Lower leg skin (tissue), 4 donors: ENCODE results near the gene ADAMTSL2. TPM values are rescaled to one million over a fixed set of nuclear protein-coding genes. Genes with fewer than 3 reads are reported as not detected.

Source experiments
- DNase-seq, 2 donors: peaks; one replicate each; pipeline ENCODE4 v3.0.0-alpha.2; 2019; ENCODE audit warnings: low spot score in 2 of 2
- H3K4me3 ChIP-seq: fragments of 200-600 bp; sonication (generic); 2 replicates; pipeline ENCODE4 v1.5.1; 2017; ENCODE audit warnings: mild to moderate bottlenecking, low read depth; ENCODE audit not compliant: poor library complexity, severe bottlenecking
- POLR2A ChIP-seq, 2 donors: fragments of 450-650 bp; IDR thresholded peaks; one replicate each; pipeline ENCODE4 v1.6.1; 2016 to 2017; ENCODE audit warnings: antibody characterized with exemption in 2 of 2, mild to moderate bottlenecking in 1 of 2, moderate library complexity in 1 of 2
- WGBS, 2 donors: methylation state at CpG; one replicate each; pipeline ENCODE4 v1.1.5; 2018; 5-methylcytosine and 5-hydroxymethylcytosine counted together
- intact Hi-C: fragments of 100-400 bp; cut with DNase I; formaldehyde crosslinking; loops from one replicate; pipeline ENCODE4 v1.15.0; 2023; ENCODE audit warnings: low total_unique reads
- total RNA-seq, 4 donors: library from RNA; depleted of rRNA; stranded (reverse); fragments of >200 nt; gene quantifications; one replicate each; pipeline ENCODE4 v1.1.0, GENCODE V29; 2016
- TF ChIP-seq, protein P1 (sequence below), 3 donors: fragments of 450-650 bp; IDR thresholded peaks; one replicate each; pipeline ENCODE4 v1.5.1; 2016; ENCODE audit warnings: antibody characterized with exemption in 3 of 3, mild to moderate bottlenecking in 3 of 3, moderate library complexity in 2 of 3

Gene ADAMTSL2
- total RNA-seq, 4 donors from 2014 or later, result 0.08 to 1.5 (median 0.32) TPM; not detected in 1

GRCh38 chr9:133536080-133536479, 1.6 kb downstream of the ADAMTSL2 start:
- WGBS, 2 donors, result 77 to 87% methylated on average over 9 of the region's 11 CpGs
- intact Hi-C loops, result loop anchor here (10.0 kb wide), 1 partner anchor 189 kb away; no protein-coding TSS in a partner anchor
- no peak for DNase-seq
- H3K4me3 ChIP-seq, result no peak overlapping the region
- TF ChIP-seq POLR2A (IDR thresholded peaks at IDR 0.05), result no peak
- TF ChIP-seq, protein P1, sequence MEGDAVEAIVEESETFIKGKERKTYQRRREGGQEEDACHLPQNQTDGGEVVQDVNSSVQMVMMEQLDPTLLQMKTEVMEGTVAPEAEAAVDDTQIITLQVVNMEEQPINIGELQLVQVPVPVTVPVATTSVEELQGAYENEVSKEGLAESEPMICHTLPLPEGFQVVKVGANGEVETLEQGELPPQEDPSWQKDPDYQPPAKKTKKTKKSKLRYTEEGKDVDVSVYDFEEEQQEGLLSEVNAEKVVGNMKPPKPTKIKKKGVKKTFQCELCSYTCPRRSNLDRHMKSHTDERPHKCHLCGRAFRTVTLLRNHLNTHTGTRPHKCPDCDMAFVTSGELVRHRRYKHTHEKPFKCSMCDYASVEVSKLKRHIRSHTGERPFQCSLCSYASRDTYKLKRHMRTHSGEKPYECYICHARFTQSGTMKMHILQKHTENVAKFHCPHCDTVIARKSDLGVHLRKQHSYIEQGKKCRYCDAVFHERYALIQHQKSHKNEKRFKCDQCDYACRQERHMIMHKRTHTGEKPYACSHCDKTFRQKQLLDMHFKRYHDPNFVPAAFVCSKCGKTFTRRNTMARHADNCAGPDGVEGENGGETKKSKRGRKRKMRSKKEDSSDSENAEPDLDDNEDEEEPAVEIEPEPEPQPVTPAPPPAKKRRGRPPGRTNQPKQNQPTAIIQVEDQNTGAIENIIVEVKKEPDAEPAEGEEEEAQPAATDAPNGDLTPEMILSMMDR (IDR thresholded peaks at IDR 0.05), result no peak

DNA sequence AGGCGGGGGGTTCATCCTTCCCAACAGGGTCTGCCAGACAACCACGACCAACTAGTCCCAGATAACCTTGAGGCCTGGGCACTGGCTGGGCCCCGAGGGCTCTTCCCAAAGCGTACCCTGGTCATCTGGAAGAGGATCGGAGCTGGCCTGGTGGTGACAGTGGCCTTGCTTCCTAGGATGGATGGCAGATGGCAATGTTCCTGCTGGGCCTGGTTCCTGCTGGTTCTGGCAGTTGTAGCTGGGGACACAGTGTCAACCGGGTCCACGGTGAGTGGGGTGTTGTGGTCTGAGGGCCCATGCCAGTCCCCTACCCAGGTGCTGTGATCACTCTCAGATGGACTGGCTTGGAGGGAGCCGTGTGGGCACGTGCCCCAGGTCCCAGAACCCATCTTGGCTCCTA, 2.0 kb downstream of the ADAMTSL2 start:
- 89 to 90% methylated on average over 6 to 9 of the region's 9 CpGs for WGBS, 2 donors
- DNase-seq, result no peak
- no peak for TF ChIP-seq POLR2A (IDR thresholded peaks at IDR 0.05)
- TF ChIP-seq, protein P1 (IDR thresholded peaks at IDR 0.05), result no peak
- intact Hi-C loops, result loop anchor here (10.0 kb wide), 1 partner anchor 188 kb away; no protein-coding TSS in a partner anchor
- no peak overlapping the region for H3K4me3 ChIP-seq

- no peak for DNase-seq
- 88 to 92% methylated on average over 13 to 15 of the region's 16 CpGs for WGBS, 2 donors
- H3K4me3 ChIP-seq, result no peak overlapping the region
- TF ChIP-seq, protein P1 (IDR thresholded peaks at IDR 0.05), result no peak
- TF ChIP-seq POLR2A (IDR thresholded peaks at IDR 0.05), result no peak
- intact Hi-C loops, result loop anchor here (10.0 kb wide), 1 partner anchor 188 kb away; no protein-coding TSS in a partner anchor
Measured at GRCh38 chr9:133537257-133537656, 2.8 kb downstream of the ADAMTSL2 start.

DNA sequence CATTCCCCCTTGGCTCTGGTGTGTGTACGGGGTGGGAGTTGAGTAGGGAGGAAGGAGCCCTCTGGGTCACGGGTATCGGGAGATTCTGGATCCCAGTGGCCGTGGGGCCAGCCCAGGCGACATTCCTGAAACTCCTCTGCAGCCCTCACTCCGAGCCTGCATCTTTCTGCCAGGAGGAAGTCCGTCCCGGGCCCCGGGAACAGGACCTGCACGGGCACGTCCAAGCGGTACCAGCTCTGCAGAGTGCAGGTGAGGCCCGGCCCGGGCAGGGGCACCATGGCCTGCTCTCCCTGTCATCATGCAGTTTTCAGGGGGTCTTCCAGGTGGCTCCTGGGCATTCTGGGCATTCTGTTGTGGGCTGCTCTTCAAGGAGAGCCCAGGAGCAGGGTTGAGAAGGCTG, 3.7 kb downstream of the ADAMTSL2 start:
- H3K4me3 ChIP-seq, result no peak overlapping the region
- DNase-seq, result no peak
- 51 to 67% methylated on average over 12 to 14 of the region's 14 CpGs for WGBS, 2 donors
- TF ChIP-seq, protein P1 (IDR thresholded peaks at IDR 0.05), result no peak
- no peak for TF ChIP-seq POLR2A (IDR thresholded peaks at IDR 0.05)
- intact Hi-C loops, result loop anchor here (10.0 kb wide), 1 partner anchor 187 kb away; no protein-coding TSS in a partner anchor

GRCh38 chr9:133538851-133539833, 4.6 kb downstream of the ADAMTSL2 start:
- TF ChIP-seq, protein P1 (IDR thresholded peaks at IDR 0.05), result no peak
- no peak for TF ChIP-seq POLR2A (IDR thresholded peaks at IDR 0.05)
- intact Hi-C loops, result loop anchor here (10.0 kb wide), 1 partner anchor 186 kb away; no protein-coding TSS in a partner anchor
- WGBS, 2 donors, result 51 to 59% methylated on average over 33 to 40 of the region's 47 CpGs
- H3K4me3 ChIP-seq, result no peak overlapping the region
- DNase-seq, result no peak
